ENCODE measurements around the gene SERPINB13.
"Not testable (repeated sequence)": the region's sequence is repeated elsewhere in the genome, so short reads cannot be mapped to it uniquely, and the experiment has no call there.

Gene SERPINB13

GRCh38 chr18:63617049-63617914 lies 30.1 kb downstream of the SERPINB13 start:
- no peaks in the 10 kb centered on the region for H3K9me3 ChIP-seq (ENCODE audit: low read depth, low read length)
- TF ChIP-seq FOXP2 (optimal IDR thresholded peaks at IDR 0.05; ENCODE audit: control extremely low read depth, extremely low read length, insufficient read depth) (no peak), POLR2AphosphoS5 (IDR thresholded peaks at IDR 0.05; ENCODE audit: borderline replicate concordance, low read depth, low read length) (no peak), EZH2 (IDR thresholded peaks at IDR 0.05) (no peak)

GRCh38 chr18:63617915-63618234 lies 30.7 kb downstream of the SERPINB13 start:
- no peak overlapping the region for H3K9ac ChIP-seq (ENCODE audit: insufficient read length)
- no peaks in the 10 kb centered on the region for H3K36me3 ChIP-seq (ENCODE audit: insufficient read depth, low read length)
- no peak for DNase-seq (ENCODE audit: low read depth, low spot score)
- no peak overlapping the region for H3K4me3 ChIP-seq
- no peaks in the 10 kb centered on the region for H3K9me3 ChIP-seq (ENCODE audit: low read depth, low read length)
- TF ChIP-seq FOXP2 (optimal IDR thresholded peaks at IDR 0.05; ENCODE audit: control extremely low read depth, extremely low read length, insufficient read depth) (no peak), POLR2AphosphoS5 (IDR thresholded peaks at IDR 0.05; ENCODE audit: borderline replicate concordance, low read depth, low read length) (no peak), EZH2 (IDR thresholded peaks at IDR 0.05) (no peak)
- no peak overlapping the region for H3K27ac ChIP-seq

More at GRCh38 chr18:63617049-63617914, 30.1 kb downstream of the SERPINB13 start:
- Histone ChIP-seq H3K36me3 (ENCODE audit: insufficient read depth, low read length) (no peaks in the 10 kb centered on the region), H3K9ac (ENCODE audit: insufficient read length) (no peak overlapping the region), H3K27ac (no peak overlapping the region), H3K4me3 (no peak overlapping the region)
- no peak for DNase-seq (ENCODE audit: low read depth, low spot score)

- Histone ChIP-seq H3K36me3 (ENCODE audit: insufficient read depth, low read length) (no peaks in the 10 kb centered on the region), H3K4me3 (no peak overlapping the region), H3K9me3 (ENCODE audit: low read depth, low read length) (no peaks in the 10 kb centered on the region), H3K9ac (ENCODE audit: insufficient read length) (no peak overlapping the region), H3K27ac (no peak overlapping the region)
- no peak for TF ChIP-seq FOXP2 (optimal IDR thresholded peaks at IDR 0.05; ENCODE audit: control extremely low read depth, extremely low read length, insufficient read depth)
- TF ChIP-seq POLR2AphosphoS5 (IDR thresholded peaks at IDR 0.05; ENCODE audit: borderline replicate concordance, low read depth, low read length): no peak
- TF ChIP-seq EZH2 (IDR thresholded peaks at IDR 0.05): no peak
- DNase-seq (ENCODE audit: low read depth, low spot score): no peak
These were observed 32.5 kb downstream of the SERPINB13 start for GRCh38 chr18:63619661-63620060.

GRCh38 chr18:63624863-63625262 lies 37.7 kb downstream of the SERPINB13 start:
- DNase-seq (ENCODE audit: low read depth, low spot score): no peak
- TF ChIP-seq POLR2AphosphoS5 (IDR thresholded peaks at IDR 0.05; ENCODE audit: borderline replicate concordance, low read depth, low read length) (no peak), EZH2 (IDR thresholded peaks at IDR 0.05) (no peak), FOXP2 (optimal IDR thresholded peaks at IDR 0.05; ENCODE audit: control extremely low read depth, extremely low read length, insufficient read depth) (no peak)
- no peak overlapping the region for H3K27ac ChIP-seq
- no peak overlapping the region for H3K9ac ChIP-seq (ENCODE audit: insufficient read length)
- H3K36me3 ChIP-seq (ENCODE audit: insufficient read depth, low read length): no peaks in the 10 kb centered on the region
- H3K4me3 ChIP-seq: no peak overlapping the region
- no peaks in the 10 kb centered on the region for H3K9me3 ChIP-seq (ENCODE audit: low read depth, low read length)

GRCh38 chr18:63626431-63626830 lies 39.3 kb downstream of the SERPINB13 start:
- Histone ChIP-seq H3K9me3 (ENCODE audit: low read depth, low read length) (no peaks in the 10 kb centered on the region), H3K4me3 (no peak overlapping the region), H3K27ac (no peak overlapping the region), H3K9ac (ENCODE audit: insufficient read length) (no peak overlapping the region), H3K36me3 (ENCODE audit: insufficient read depth, low read length) (no peaks in the 10 kb centered on the region)
- DNase-seq (ENCODE audit: low read depth, low spot score): no peak
- no peak for TF ChIP-seq POLR2AphosphoS5 (IDR thresholded peaks at IDR 0.05; ENCODE audit: borderline replicate concordance, low read depth, low read length)

GRCh38 chr18:63627819-63628218 lies 40.7 kb downstream of the SERPINB13 start:
- Histone ChIP-seq H3K27ac (no peak overlapping the region), H3K36me3 (ENCODE audit: insufficient read depth, low read length) (no peaks in the 10 kb centered on the region), H3K9ac (ENCODE audit: insufficient read length) (no peak overlapping the region), H3K9me3 (ENCODE audit: low read depth, low read length) (no peaks in the 10 kb centered on the region), H3K4me3 (no peak overlapping the region)
- no peak for DNase-seq (ENCODE audit: low read depth, low spot score)
- TF ChIP-seq POLR2AphosphoS5 (IDR thresholded peaks at IDR 0.05; ENCODE audit: borderline replicate concordance, low read depth, low read length) (no peak), FOXP2 (optimal IDR thresholded peaks at IDR 0.05; ENCODE audit: control extremely low read depth, extremely low read length, insufficient read depth) (no peak), EZH2 (IDR thresholded peaks at IDR 0.05) (no peak)

- Histone ChIP-seq H3K36me3 (ENCODE audit: insufficient read depth, low read length) (no peaks in the 10 kb centered on the region), H3K9ac (ENCODE audit: insufficient read length) (no peak overlapping the region), H3K9me3 (ENCODE audit: low read depth, low read length) (no peaks in the 10 kb centered on the region), H3K27ac (no peak overlapping the region), H3K4me3 (no peak overlapping the region)
- no peak for TF ChIP-seq POLR2AphosphoS5 (IDR thresholded peaks at IDR 0.05; ENCODE audit: borderline replicate concordance, low read depth, low read length)
- TF ChIP-seq FOXP2 (optimal IDR thresholded peaks at IDR 0.05; ENCODE audit: control extremely low read depth, extremely low read length, insufficient read depth): no peak
- no peak for TF ChIP-seq EZH2 (IDR thresholded peaks at IDR 0.05)
- DNase-seq (ENCODE audit: low read depth, low spot score): no peak
These were observed 50.6 kb downstream of the SERPINB13 start for GRCh38 chr18:63637703-63638102.

GRCh38 chr18:63641157-63641680 lies 54.1 kb downstream of the SERPINB13 start:
- not testable (repeated sequence) for H3K9me3 ChIP-seq (ENCODE audit: low read depth, low read length); H3K9ac ChIP-seq (ENCODE audit: insufficient read length); H3K4me3 ChIP-seq; H3K36me3 ChIP-seq (ENCODE audit: insufficient read depth, low read length); H3K27ac ChIP-seq; DNase-seq (ENCODE audit: low read depth, low spot score)

- H3K9me3 ChIP-seq (ENCODE audit: low read depth, low read length); H3K36me3 ChIP-seq (ENCODE audit: insufficient read depth, low read length); DNase-seq (ENCODE audit: low read depth, low spot score): not testable (repeated sequence)
These were observed 55.7 kb downstream of the SERPINB13 start for GRCh38 chr18:63642668-63643356.

GRCh38 chr18:63644142-63644541 lies 57.0 kb downstream of the SERPINB13 start, which contains the start of gene SERPINB4:
TSS of gene SERPINB4 (minus strand) at chr18:63644256. CDS start at chr18:63643577, 679 bp downstream.
- H3K9me3 ChIP-seq (ENCODE audit: low read depth, low read length); H3K9ac ChIP-seq (ENCODE audit: insufficient read length); DNase-seq (ENCODE audit: low read depth, low spot score); H3K4me3 ChIP-seq; H3K27ac ChIP-seq; H3K36me3 ChIP-seq (ENCODE audit: insufficient read depth, low read length): not testable (repeated sequence)

More at GRCh38 chr18:63642668-63643356, 55.7 kb downstream of the SERPINB13 start:
- not testable (repeated sequence) for H3K4me3 ChIP-seq; H3K27ac ChIP-seq; H3K9ac ChIP-seq (ENCODE audit: insufficient read length)

- H3K4me3 ChIP-seq; H3K36me3 ChIP-seq (ENCODE audit: insufficient read depth, low read length); H3K9me3 ChIP-seq (ENCODE audit: low read depth, low read length); H3K27ac ChIP-seq; DNase-seq (ENCODE audit: low read depth, low spot score); H3K9ac ChIP-seq (ENCODE audit: insufficient read length): not testable (repeated sequence)
These were observed 57.6 kb downstream of the SERPINB13 start for GRCh38 chr18:63644694-63645093.

All from SK-N-MC (cell line).